Cardiac muscle cell (in vitro differentiated cells and primary cell): ENCODE measurements around the gene FCHO1. TPM values are rescaled to one million over a fixed set of nuclear protein-coding genes. Genes with fewer than 3 reads are reported as not detected.

Experiments
- DNase-seq, 2 donors: peaks; one replicate each; pipeline versions ENCODE4 v3.0.0 to v3.0.0-alpha.2; 2010 to 2017; ENCODE audit warnings: low read depth in 1 of 2, low spot score in 1 of 2
- H3K27ac ChIP-seq: fragments of 200-600 bp; sonication (generic); 2 replicates; pipeline ENCODE4 v1.5.1; 2016
- H3K27me3 ChIP-seq: fragments of 200-600 bp; sonication (generic); 2 replicates; pipeline ENCODE4 v1.6.0; 2016; ENCODE audit warnings: control low read depth
- H3K36me3 ChIP-seq: fragments of 200-600 bp; sonication (generic); 2 replicates; pipeline ENCODE4 v1.5.1; 2016; ENCODE audit warnings: control low read depth
- H3K4me1 ChIP-seq: fragments of 200-600 bp; sonication (generic); 2 replicates; pipeline ENCODE4 v1.8.1; 2017; ENCODE audit warnings: low read depth, mild to moderate bottlenecking, mixed run types
- H3K4me3 ChIP-seq: fragments of 200-600 bp; sonication (generic); 2 replicates; pipeline ENCODE4 v1.5.1; 2016; ENCODE audit warnings: mild to moderate bottlenecking
- H3K9me3 ChIP-seq: fragments of 200-600 bp; sonication (generic); 2 replicates; pipeline ENCODE4 v1.5.1; 2017; ENCODE audit warnings: low read depth, mild to moderate bottlenecking, control low read depth
- polyA plus RNA-seq: library from polyadenylated mRNA; unstranded; fragments of >200 nt; fragmentation: Nextera tagmentation; extraction: Ambion mirVana; gene quantifications from 2 replicates; pipeline ENCODE4 v1.2.1, GENCODE V29; 2016
- total RNA-seq: library from RNA; depleted of rRNA; stranded (reverse); fragments of >200 nt; gene quantifications from 2 replicates; pipeline ENCODE4 v1.2.3, GENCODE V29; 2016
- TF ChIP-seq, protein P1 (sequence below): IDR thresholded peaks from 2 replicates; pipeline ENCODE4 v1.5.1; 2012; ENCODE audit warnings: low read depth, mild to moderate bottlenecking, low read length

The FCHO1 gene
- total and polyA plus RNA-seq, 2 experiments from 2014 or later: 2.5 to 3.1 TPM

DNA sequence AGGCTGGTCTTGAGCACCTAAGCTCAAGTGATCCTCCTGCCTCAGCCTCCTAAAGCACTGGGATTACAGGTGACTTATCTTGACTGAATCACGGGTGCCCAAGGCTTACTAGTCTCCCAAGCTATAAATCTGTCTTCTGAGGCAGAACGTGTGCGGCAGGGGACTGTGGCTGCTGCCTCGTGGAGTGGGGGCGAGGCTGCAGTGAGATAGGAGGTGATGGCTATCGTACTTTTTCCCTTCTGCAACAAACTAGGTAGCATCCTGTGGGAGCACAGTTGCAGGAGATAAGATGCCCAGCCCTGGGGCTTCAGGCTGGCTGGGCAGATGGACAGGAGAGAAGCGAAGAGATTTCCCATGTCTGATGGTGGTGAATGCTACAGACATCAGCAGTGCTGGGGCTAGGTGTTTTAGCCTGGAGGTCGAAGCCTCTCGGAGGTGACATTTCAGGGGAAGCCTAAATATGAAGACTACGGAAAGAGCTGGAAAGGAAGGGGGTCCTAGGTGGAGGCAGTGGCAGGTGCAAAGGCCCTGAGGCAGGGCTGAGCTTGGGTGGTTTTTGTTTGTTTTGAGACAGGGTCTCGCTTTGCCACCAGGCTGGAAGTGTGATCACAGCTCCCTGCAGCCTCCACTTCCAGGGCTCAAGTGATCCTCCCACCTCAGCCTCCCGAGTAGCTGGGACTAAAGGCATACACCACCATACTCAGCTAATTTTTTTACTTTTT is 51.0 kb downstream of the FCHO1 start:
- peaks cover 10% of the 10 kb centered on the region for H3K27me3 ChIP-seq
- no peaks in the 10 kb centered on the region for H3K36me3 ChIP-seq
- no peak for DNase-seq
- TF ChIP-seq, protein P1, sequence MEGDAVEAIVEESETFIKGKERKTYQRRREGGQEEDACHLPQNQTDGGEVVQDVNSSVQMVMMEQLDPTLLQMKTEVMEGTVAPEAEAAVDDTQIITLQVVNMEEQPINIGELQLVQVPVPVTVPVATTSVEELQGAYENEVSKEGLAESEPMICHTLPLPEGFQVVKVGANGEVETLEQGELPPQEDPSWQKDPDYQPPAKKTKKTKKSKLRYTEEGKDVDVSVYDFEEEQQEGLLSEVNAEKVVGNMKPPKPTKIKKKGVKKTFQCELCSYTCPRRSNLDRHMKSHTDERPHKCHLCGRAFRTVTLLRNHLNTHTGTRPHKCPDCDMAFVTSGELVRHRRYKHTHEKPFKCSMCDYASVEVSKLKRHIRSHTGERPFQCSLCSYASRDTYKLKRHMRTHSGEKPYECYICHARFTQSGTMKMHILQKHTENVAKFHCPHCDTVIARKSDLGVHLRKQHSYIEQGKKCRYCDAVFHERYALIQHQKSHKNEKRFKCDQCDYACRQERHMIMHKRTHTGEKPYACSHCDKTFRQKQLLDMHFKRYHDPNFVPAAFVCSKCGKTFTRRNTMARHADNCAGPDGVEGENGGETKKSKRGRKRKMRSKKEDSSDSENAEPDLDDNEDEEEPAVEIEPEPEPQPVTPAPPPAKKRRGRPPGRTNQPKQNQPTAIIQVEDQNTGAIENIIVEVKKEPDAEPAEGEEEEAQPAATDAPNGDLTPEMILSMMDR: no peak
- H3K4me1 ChIP-seq: no peaks in the 10 kb centered on the region
- H3K4me3 ChIP-seq: no peak overlapping the region
- no peaks in the 10 kb centered on the region for H3K9me3 ChIP-seq
- H3K27ac ChIP-seq: no peak overlapping the region

DNA sequence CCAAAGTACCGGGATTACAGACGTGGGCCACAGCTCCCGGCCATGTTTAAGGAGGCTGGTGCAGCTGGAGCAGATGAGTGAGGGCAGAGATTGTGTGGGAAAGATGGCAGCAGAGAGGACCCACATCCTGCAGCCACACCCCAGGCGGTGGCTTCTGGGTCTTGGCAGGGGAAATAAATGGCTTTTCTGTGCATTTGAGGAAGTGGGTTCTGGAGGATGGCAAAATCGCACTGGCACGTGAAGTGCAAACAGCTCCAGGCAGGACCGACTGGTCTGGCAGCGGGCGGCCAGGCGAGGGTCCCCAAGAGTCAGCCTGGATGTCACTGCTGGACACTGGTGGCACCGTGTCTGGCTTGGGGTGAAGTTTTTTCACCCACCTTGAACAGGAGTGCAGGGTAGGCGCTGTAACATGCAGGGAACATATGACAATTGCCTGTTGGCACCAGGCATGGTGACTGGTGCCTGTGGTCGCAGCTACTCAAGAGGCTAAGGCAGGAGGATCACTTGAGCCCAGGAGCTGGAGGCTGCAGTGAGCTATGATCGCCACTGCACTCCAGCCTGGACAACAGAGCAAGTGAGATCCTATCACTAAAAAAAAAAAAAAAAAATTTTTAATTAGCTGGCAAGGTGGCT is 52.1 kb downstream of the FCHO1 start:
- no peak overlapping the region for H3K27ac ChIP-seq
- H3K4me1 ChIP-seq: no peaks in the 10 kb centered on the region
- H3K9me3 ChIP-seq: no peaks in the 10 kb centered on the region
- H3K36me3 ChIP-seq: no peaks in the 10 kb centered on the region
- no peaks in the 10 kb centered on the region for H3K27me3 ChIP-seq
- no peak overlapping the region for H3K4me3 ChIP-seq
- TF ChIP-seq, protein P1: no peak
- no peak for DNase-seq

DNA sequence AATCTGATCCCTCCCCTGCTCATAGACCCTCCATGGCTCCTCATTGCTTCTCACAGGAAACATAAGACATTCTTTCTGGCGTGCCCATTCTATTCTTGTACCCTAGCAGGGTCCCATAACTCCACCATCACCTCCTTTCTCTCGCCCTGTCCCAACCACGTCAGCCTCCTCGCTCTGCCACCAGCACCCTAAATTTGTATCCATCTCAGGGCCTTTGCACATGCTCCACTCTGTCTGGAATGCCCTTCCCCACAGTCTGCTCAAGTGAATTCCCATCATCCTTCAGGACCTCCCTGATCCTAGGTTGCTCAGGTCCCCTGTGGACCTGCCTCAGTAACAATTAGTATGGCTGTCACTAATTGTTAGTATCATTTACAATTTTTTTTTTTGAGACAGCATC is 54.1 kb downstream of the FCHO1 start:
- Histone ChIP-seq H3K27me3 (no peaks in the 10 kb centered on the region), H3K36me3 (no peaks in the 10 kb centered on the region), H3K4me1 (no peaks in the 10 kb centered on the region), H3K9me3 (no peaks in the 10 kb centered on the region), H3K4me3 (no peak overlapping the region), H3K27ac (no peak overlapping the region)
- TF ChIP-seq, protein P1: no peak
- no peak for DNase-seq

DNA sequence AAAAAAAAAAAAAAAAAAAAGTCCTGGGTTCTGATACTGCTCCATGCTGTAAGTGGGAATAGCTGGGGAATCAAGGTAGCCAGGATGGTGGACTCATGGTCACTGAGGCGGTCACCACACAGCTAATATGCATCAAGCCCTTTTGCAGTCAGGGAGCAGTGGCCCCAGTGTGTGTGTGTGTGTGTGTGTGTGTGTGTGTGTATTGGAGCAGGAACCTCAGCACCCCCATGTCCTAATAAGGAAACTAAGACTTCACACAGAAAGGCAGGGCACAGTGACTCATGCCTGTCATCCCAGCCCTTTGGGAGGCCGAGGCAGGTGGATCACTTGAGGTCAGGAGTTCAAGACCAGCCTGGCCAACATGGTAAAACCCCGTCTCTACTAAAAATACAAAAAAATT is 55.7 kb downstream of the FCHO1 start:
- H3K36me3 ChIP-seq: no peaks in the 10 kb centered on the region
- no peaks in the 10 kb centered on the region for H3K4me1 ChIP-seq
- DNase-seq: no peak
- H3K27ac ChIP-seq: no peak overlapping the region
- no peaks in the 10 kb centered on the region for H3K27me3 ChIP-seq
- no peaks in the 10 kb centered on the region for H3K9me3 ChIP-seq
- TF ChIP-seq, protein P1: no peak
- no peak overlapping the region for H3K4me3 ChIP-seq

DNA sequence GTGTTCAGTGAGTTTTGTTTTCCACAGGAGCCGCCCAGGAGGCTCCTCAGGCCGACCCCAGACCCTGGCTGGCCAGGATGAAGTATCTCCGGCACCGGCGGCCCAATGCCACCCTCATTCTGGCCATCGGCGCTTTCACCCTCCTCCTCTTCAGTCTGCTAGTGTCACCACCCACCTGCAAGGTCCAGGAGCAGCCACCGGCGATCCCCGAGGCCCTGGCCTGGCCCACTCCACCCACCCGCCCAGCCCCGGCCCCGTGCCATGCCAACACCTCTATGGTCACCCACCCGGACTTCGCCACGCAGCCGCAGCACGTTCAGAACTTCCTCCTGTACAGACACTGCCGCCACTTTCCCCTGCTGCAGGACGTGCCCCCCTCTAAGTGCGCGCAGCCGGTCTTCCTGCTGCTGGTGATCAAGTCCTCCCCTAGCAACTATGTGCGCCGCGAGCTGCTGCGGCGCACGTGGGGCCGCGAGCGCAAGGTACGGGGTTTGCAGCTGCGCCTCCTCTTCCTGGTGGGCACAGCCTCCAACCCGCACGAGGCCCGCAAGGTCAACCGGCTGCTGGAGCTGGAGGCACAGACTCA is 56.5 kb downstream of the FCHO1 start:
- H3K36me3 ChIP-seq: no peaks in the 10 kb centered on the region
- H3K4me1 ChIP-seq: no peaks in the 10 kb centered on the region
- no peak for DNase-seq
- no peak overlapping the region for H3K4me3 ChIP-seq
- H3K27me3 ChIP-seq: no peaks in the 10 kb centered on the region
- no peak overlapping the region for H3K27ac ChIP-seq
- H3K9me3 ChIP-seq: no peaks in the 10 kb centered on the region
- TF ChIP-seq, protein P1: no peak
